Peyer's patch (tissue), 4 donors: Measurements from ENCODE around the gene FUT8. TPM values are rescaled to one million over a fixed set of nuclear protein-coding genes. Genes with fewer than 3 reads are reported as not detected.

Source experiments
- DNase-seq, 3 donors: peaks; one replicate each; pipeline ENCODE4 v3.0.0-alpha.2; 2017 to 2019
- H3K27ac ChIP-seq, 4 donors: fragments of 200-600 bp; sonication (generic); one replicate each; pipeline ENCODE4 v1.5.1; 2016 to 2019
- H3K27me3 ChIP-seq, 2 donors: fragments of 200-600 bp; sonication (generic); one replicate each; pipeline ENCODE4 v1.5.1; 2019
- H3K36me3 ChIP-seq, 3 donors: fragments of 200-600 bp; sonication (generic); one replicate each; pipeline ENCODE4 v1.5.1; 2016 to 2019
- H3K4me1 ChIP-seq, 4 donors: fragments of 200-600 bp; sonication (generic); one replicate each; pipeline ENCODE4 v1.5.1; 2016 to 2019
- H3K4me3 ChIP-seq, 4 donors: fragments of 200-600 bp; sonication (generic); 1 replicate in 3 of 4; 2 replicates in 1 of 4; pipeline ENCODE4 v1.5.1; 2016 to 2019; ENCODE audit warnings: mild to moderate bottlenecking in 1 of 4
- H3K9me3 ChIP-seq, 4 donors: fragments of 200-600 bp; sonication (generic); one replicate each; pipeline ENCODE4 v1.5.1; 2016 to 2019; ENCODE audit warnings: mild to moderate bottlenecking in 1 of 4
- CTCF ChIP-seq, 6 experiments: fragments of 450-650 bp in 4 of 6; fragments of 200-600 bp in 2 of 6; sonication (generic) in 1 of 6; IDR thresholded peaks; one replicate each; pipeline ENCODE4 v1.5.1; 2017 to 2019; ENCODE audit warnings: antibody characterized with exemption in 6 of 6, mild to moderate bottlenecking in 3 of 6, moderate library complexity in 1 of 6
- POLR2A ChIP-seq, 2 donors: fragments of 450-650 bp; IDR thresholded peaks; one replicate each; pipeline ENCODE4 v1.5.1; 2017; ENCODE audit warnings: antibody characterized with exemption in 2 of 2, mild to moderate bottlenecking in 2 of 2, moderate library complexity in 2 of 2
- total RNA-seq, 4 donors: library from RNA; depleted of rRNA; stranded (reverse); fragments of >200 nt; gene quantifications; one replicate each; pipeline ENCODE4 v1.1.0, GENCODE V29; 2016

FUT8 gene
- total RNA-seq, 4 donors from 2014 or later = 46.4 to 126 (median 55.9) TPM

GRCh38 chr14:65496178-65496993 is 83.9 kb downstream of the FUT8 start:
- no peaks in the 10 kb centered on the region for H3K4me1 ChIP-seq

GRCh38 chr14:65499138-65499537 is 86.6 kb downstream of the FUT8 start:
- Histone ChIP-seq H3K27ac (no peak overlapping the region), H3K36me3 (no peaks in the 10 kb centered on the region), H3K27me3 (no peaks in the 10 kb centered on the region), H3K9me3 (no peaks in the 10 kb centered on the region), H3K4me3 (no peak overlapping the region), H3K4me1 (no peaks in the 10 kb centered on the region)
- TF ChIP-seq POLR2A (IDR thresholded peaks at IDR 0.05) = no peak
- no peak for TF ChIP-seq CTCF (IDR thresholded peaks at IDR 0.05)
- no peak for DNase-seq

More at GRCh38 chr14:65496178-65496993, 83.9 kb downstream of the FUT8 start:
- no peaks in the 10 kb centered on the region for H3K9me3 ChIP-seq
- H3K27me3 ChIP-seq = no peaks in the 10 kb centered on the region
- TF ChIP-seq POLR2A (IDR thresholded peaks at IDR 0.05) (no peak), CTCF (IDR thresholded peaks at IDR 0.05) (no peak)
- DNase-seq = no peak
- H3K4me3 ChIP-seq = no peak overlapping the region
- no peaks in the 10 kb centered on the region for H3K36me3 ChIP-seq
- no peak overlapping the region for H3K27ac ChIP-seq

GRCh38 chr14:65500075-65500474 is 87.5 kb downstream of the FUT8 start:
- Histone ChIP-seq H3K27me3 (no peaks in the 10 kb centered on the region), H3K4me1 (no peaks in the 10 kb centered on the region), H3K9me3 (no peaks in the 10 kb centered on the region), H3K36me3 (no peaks in the 10 kb centered on the region), H3K27ac (no peak overlapping the region), H3K4me3 (no peak overlapping the region)
- TF ChIP-seq CTCF (IDR thresholded peaks at IDR 0.05) (no peak), POLR2A (IDR thresholded peaks at IDR 0.05) (no peak)
- DNase-seq = no peak

- no peak for DNase-seq
- Histone ChIP-seq H3K36me3 (no peaks in the 10 kb centered on the region), H3K9me3 (no peaks in the 10 kb centered on the region), H3K27me3 (no peaks in the 10 kb centered on the region), H3K4me3 (no peak overlapping the region), H3K27ac (no peak overlapping the region), H3K4me1 (no peaks in the 10 kb centered on the region)
- no peak for TF ChIP-seq CTCF (IDR thresholded peaks at IDR 0.05)
- no peak for TF ChIP-seq POLR2A (IDR thresholded peaks at IDR 0.05)
These were observed 88.8 kb downstream of the FUT8 start for GRCh38 chr14:65501328-65501727.

- Histone ChIP-seq H3K36me3 (no peaks in the 10 kb centered on the region), H3K4me1 (no peaks in the 10 kb centered on the region), H3K27ac (no peak overlapping the region), H3K4me3 (no peak overlapping the region), H3K27me3 (no peaks in the 10 kb centered on the region), H3K9me3 (no peaks in the 10 kb centered on the region)
- no peak for DNase-seq
- TF ChIP-seq POLR2A (IDR thresholded peaks at IDR 0.05) = no peak
- no peak for TF ChIP-seq CTCF (IDR thresholded peaks at IDR 0.05)
These were observed 90.2 kb downstream of the FUT8 start for GRCh38 chr14:65502676-65503124.
